HG02840 (cell line): ENCODE results near the gene KCNQ1.

Source experiments
- ATAC-seq: cut with Tn5 transposase; IDR thresholded peaks from one replicate; pipeline ENCODE4 v1.9.1; 2021; ENCODE audit warnings: mild to moderate bottlenecking, moderate library complexity, moderate number of reproducible peaks; ENCODE audit not compliant: unreplicated experiment, low FRiP score

Gene KCNQ1

DNA sequence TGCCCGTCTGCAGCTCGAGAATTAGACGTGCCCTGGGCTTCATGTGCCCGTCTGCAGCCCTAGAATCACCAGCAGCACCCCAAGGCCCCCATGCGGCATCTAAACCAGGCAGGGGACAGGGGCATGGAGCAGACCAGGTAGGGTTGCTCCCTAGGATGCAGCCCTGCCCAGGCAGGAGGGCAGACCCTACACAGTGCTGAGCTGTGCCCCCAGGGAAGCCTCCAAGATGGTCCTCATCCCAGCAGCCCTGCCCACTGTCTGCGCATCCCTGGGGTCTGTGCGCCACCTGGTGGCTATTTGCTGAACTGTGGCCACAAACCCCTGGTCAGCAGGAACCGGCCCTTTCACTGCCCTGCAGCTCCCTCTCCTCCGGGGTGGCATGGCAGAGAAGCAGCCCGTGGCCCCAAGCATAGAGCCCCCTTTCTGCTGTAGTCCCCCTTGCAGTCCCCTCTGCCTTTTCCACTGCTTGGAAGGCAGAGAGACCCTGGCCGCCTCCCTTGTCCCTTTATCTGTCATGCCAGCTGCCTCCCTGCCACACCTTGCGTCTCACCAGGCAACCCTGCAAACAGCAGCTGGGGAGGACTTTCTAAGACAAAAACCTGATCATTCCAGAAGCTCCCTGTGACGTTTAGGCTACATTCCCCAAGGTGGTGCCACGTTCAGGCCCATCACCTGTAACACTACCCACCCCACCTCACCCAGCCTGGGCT, 86.6 kb downstream of the KCNQ1 start:
- ATAC-seq = no peak

DNA sequence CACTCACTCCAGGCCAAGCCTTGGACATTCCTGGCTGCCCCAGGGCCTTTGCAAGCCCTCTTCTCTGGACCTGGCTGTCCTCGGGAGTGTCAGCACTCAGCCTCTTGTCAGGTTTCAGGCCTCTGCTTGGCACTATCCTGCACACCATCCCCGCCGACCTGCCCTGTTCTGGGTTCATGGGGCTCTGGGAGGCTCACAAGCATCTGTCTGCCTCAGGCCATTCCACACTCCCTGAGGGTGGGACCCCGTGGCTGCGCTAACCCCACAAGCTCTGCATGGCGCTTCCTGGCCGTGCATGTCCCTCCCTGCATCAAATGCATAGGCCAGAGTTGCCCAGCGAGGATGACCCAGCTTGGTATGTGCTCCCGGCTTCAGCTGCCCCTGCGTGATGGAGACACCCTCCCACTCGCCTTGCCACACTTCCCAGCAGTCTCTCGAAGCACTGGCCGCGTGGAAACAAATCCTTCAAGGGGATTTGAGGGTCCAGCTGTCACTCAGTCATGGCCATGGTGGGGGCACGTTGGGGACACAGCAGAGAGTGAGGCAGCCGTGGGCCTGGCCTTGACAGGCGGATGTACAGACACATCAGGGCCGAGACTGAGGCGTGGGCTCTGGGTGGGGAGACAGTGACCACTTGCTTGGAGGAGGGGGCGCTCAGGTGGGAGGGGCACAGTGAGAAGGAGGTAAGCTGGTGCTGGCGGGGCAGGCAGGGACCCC, 87.3 kb downstream of the KCNQ1 start:
- no peak for ATAC-seq

DNA sequence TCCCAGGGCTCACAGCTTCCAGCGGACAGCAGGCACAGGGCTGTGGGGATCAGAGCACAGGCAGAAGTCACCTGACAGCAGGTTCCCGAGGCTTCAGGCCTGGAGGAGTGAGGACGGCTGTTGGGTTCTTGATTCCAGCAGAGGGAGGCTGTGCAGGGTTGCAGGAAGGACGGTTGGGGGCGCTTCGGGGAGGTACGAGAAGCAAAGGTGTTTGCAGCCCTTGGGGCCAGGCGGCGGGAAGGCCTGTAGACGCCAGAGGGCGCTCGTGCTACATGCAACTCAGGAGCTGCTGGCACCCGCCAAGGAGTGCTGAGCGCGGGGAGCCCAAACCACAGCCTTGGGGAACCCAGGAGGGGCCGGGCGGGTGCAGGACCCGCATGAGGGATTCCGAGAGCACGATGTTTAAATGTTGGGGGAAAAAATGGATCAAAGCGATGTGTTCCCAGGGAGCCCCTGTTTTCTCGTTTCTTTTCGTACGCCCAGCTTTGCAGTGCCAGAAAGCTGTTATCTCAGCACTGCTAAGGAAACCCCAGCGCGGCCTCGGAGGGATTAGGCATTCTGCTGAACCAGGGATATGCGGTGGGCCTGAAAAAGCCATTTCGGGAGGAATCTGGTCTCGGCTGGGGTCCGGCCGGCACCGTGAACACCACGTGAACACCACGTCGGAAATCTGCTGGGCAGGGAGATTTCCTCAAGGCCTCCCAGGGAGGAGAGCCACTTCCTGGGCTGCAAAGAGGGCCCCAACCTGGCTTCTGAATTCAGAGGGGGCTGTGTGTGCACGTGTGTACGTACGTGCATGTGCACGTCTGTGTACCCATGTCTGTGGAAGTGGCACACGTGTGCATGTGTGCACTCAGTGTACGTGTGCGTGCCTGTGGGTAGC, 88.1 kb downstream of the KCNQ1 start:
- no peak for ATAC-seq

DNA sequence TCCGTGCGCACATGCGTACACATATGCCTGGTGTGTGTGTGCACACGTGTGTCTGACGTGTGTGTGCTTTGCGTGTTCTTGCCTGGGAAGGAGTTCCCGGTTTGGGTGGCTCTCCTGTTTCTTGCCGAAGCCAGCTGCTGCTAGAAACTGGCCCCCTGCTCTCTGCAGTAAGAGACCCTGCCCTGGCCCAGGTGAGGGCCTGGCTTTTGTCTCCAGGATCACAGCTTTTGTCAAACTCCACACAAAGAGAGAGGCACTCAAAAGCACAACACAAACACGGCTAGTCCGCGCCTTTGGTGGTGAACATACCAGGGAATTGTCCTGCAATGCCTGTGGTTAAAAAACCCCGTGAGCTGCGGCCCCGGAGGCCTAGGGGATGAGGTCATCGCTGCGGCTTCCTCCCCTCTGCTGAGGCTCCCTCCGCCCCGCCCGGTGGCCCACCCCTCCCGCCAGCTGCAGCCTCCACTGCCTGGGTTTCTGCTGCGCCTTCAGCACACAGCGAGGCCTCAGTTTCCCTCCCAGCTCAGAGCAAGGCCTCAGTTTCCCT, 88.9 kb downstream of the KCNQ1 start:
- no peak for ATAC-seq

DNA sequence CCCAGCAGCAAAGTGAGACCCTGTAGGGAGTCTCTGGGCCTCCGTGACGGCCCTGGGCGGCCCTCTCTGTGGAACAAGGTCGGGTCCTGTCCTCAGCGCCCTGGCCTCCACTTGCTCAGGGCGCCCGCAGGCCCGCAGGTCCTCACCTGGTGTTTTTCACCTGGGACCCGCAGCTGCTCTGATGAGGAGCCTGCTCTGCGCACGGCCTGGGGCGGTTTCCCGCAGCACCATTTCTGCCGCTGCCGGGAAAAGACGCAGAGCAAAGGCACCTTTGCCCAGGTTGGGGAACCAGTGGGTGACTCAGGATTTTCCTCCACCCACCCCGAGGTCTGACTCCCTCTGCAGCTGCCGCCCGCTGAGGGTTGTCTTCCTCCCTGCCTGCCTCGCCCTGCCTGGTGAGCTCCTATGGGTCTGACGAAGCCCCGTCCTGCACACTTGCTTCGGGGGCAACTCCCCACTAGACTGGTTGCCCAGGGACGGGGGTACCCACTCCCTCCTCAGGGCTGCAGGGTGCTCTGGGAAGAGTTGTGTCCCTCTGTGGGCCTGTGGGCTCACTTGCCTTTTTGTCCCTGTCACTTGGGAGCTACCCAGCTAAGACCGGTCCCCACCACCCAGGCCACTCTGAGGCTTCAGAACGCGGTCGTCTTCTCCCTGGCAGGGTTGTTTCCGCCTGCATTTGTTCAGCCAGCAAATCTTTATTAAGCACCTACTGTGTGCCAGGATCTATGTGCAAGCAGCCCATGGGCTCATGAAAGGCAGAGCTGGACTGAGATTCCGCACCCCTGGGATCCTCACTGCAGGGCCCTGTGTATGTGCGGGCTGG, 89.5 kb downstream of the KCNQ1 start:
- ATAC-seq = no peak

DNA sequence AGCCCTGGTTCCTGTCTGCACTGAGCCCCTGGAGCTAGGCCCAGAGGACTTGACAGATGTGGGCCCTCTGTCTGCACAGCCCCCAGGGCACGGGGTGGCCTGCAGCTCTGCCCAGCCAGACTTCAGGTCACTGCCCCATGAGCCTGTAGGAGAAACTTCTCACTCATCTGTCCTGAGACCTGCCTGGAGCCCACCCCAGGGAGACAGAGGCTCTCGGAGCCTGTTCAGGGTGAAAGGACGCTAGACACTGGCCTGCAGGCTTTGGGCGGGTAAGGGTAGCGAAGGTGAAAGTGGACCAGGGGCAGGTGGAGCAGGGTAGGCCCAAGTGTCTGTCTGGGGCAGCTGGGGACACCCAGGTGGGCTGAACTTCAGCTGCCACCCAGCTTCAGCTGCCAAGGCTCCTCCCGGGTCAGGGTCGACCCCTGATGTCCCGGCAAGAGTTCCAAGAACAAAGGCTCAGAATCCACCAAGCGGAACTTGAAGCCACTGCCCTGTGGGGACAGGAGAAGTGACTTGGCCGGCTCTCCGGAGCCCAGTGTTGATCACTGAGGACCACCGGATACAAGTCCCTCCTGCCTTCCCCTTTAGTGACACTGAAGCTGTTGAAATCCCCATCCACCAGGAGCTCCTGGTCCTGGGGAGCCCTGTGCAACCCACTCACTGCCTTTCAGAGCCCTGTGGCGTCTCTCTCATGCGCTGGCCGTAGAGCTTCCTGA, 90.3 kb downstream of the KCNQ1 start:
- no peak for ATAC-seq

DNA sequence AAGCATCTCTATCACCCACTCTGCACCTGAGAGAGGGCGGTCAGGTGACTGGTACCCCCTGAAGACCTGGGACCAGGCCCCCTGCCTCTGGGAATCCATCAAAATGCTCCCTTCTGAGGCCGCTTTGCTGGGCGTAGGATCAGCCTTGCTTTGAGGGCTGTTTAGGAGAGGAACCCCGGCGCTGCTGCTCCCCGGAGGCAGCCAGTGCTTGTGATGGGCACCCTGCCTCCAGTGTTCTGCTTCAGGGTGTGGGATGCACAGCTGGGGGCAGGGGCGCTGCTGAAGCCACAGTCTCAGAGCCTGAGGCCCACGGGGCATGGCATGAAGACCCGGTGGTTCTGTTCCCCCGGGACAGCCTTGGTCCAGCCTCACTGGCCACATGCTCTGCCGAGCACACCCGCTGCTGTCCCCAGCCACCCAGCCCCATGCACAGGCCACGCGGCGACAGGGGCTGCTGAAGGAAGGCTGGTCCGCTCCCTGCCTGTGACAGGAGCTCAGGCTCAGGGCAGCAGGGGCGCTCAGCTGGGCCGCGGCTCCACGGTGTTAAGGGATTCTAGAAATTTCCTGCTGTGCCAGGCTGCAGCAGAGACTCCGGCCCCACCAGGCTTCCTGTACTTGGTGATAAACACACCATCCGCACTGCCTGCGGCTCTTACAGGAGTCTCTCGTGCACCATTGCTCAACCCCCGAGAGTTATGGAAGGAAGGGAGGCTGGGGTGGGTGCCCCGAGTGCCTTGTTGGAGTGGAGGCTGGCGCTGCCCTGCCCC, 91.0 kb downstream of the KCNQ1 start:
- no peak for ATAC-seq

DNA sequence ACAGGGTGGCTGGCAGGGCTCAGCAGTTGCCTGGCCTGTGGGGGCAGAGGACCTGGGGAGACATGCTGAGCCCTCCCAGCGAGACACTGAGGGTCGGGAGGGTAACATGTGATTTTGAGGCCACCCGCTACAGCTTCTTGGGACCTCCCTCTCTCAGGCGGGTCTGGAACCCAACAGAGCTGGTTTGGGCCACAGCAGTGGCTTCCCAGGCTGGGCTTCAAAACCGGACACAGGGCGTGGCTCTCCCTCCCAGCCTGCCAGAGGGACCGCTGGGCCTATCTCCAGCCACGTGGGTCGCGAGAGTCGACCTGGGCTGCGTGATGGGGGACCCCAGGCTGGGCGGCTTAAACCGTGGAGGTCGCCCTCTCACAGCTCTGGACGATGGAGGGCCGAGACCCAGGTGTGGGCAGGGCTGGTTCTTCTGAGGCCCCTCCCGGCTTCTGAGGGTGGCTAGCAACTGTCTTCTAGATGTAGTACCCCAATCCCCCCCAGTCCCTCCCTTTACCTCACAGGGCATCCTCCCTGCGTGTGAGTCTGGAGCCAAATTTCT, 91.7 kb downstream of the KCNQ1 start:
- ATAC-seq = no peak

DNA sequence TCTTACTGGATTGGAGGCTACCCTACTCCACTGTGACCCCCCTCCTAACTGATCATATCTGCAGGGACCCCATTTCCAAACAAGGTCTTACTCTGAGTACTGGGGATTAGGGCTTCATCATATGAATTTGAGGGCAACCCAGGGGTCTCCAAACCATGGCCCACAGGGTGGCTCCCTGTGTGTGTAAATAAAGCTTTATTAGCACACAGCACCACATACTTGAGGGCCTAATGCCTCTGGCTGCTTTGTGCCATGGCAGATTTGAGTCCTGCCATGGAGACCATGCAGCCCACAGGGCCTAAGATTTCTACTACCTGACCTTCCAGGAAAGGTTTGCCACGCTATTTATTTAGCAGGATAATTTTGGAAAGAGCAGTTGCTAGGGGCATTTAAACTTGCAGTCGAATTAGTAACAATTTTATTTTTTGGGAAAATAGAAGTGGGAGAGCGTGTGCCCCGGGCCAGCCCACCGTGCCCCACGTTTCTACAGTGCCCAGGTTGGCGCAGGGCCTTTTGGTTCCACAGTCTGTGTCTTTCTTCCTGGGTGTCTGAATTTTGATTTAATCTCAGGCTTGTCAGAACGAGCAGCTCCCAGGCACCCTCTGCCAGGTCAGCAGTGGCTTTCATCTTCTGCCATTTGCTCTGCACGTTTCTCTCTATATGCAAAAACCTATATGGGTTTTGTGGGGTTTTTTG, 92.3 kb downstream of the KCNQ1 start:
- no peak for ATAC-seq

DNA sequence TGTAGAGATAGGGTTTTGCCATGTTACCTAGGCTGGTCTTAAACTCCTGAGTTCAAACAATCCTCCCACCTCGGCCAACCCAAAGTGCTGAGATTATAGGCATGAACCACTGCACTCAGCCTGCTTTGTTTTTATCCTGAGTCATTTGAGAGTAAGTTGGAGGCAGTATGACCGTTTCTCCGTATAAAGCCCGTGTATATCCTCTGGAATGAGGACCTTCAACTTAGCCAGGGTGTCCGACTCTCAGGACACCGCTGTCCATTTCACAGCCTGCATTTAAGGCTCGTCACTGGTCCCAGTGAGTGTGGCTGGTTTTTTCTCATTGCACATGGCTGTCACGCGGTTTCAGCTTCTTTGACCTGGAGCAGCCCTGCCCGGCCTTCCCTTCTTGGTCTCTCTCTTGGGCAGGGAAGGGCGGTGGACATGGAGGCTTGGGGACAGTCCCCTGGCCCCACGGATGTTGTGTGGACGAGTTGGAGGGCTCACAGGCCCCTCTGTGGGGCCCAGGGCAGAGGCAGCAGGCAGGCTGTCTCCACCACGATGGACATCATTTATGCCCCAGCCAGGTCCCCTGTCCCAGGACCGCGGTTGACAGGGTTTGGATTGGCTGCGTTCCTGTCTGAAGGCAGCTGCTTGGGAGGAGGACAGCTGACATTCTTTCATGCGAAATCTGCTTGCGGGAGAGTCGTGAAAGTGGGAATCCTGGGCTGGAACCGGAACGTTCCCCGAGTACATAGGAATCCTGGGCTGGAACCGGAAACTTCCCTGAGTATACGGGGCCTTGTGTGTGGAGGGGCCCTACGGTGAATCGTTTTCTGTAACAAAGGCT, 93.3 kb downstream of the KCNQ1 start:
- ATAC-seq = no peak

DNA sequence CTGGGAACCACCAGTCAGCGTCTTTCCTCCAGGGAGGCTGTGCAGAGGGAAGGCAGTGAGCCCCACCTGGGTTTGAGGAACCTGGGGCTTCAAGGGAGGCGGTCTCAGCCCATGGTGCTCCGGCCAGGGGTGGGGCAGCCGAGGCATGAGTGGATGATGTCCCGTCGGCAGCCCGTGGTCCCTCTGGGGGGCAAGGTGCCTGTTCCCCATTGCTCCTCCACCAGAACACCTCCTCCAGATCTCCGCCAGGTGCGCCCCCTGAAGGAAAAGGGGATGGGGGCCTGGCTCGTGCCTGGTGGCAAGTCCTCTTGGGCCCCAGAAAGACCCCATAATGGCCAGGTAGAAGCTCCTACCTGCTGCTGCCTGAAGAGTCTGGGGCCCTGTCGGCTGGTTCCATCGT, 94.1 kb downstream of the KCNQ1 start:
- ATAC-seq = no peak

DNA sequence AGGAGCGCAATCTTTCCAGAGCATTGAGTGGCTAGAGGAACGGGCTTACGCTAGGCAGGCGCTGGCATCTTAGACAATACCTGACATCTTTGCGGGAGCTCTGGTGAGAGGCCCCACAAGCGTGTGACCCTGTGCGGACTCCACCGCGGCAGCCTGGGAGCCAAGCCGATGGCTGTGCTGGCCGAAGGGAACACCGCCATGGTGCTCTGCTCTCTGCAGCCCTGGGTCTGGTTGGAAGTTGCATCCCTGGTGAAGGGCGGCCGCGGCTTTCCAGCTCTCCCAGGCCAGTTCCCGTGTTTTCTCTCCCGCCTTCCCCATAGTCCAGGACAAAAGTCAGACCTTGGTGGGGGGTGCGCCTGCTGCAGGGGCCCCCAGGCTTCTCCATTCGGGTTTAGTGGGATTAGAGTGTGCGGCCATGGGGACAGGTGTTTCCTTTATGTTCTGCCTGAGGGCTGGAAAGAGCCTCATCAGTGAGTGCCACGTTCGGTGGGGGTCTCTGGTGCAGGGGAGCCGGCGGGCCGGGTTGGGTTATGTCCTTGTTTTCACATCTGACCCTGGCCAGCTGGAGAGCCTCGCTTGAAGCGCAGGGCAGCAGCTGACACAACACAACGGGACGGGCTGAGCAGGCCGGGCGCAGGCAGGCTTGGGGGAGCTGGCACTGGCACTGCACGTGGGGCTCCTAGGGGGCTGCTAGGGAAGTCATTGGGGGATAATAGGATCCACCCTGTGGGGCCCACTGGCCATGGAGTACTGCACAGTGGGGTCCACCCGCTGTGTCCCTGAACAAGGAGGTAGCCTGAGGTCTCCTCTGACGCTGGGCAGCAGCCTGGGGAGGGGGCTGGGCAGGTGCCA, 94.8 kb downstream of the KCNQ1 start:
- no peak for ATAC-seq

DNA sequence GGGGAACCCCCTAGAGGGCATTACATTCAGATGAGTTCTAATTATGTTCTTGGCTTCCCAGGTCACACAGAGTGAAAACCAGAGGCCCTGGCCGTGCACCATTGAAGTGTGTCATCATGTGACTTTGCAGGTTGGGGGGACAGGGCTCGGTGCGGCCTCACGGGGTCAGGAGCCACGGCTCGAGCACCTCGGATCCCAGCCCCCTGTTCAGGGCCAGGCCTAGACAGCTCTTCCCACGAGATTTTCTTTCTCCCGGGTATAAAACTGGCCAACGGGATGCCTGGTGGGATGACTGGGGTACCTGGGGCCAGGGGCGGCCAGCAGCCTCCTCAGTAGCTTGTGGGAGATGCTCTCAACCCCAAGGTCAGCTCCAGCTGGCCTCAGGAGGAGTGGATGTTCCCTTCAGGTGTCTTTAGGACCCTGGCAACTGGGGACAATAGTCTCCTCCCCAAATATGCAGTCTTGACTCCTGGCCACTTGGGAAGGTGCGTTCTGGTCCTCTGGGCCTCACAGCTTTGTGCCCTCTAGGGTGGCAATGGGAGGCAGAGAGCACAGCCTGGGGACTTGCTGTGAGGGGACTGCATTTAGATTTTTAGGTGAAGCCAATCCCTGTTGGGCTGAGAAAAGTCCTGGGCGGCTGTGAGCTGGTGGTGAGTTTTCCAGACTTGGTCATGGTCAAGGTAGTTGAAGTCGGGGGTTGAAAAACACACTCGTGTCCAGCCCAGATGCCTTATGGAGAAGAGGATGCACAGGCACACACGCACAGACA, 95.6 kb downstream of the KCNQ1 start:
- ATAC-seq = no peak

DNA sequence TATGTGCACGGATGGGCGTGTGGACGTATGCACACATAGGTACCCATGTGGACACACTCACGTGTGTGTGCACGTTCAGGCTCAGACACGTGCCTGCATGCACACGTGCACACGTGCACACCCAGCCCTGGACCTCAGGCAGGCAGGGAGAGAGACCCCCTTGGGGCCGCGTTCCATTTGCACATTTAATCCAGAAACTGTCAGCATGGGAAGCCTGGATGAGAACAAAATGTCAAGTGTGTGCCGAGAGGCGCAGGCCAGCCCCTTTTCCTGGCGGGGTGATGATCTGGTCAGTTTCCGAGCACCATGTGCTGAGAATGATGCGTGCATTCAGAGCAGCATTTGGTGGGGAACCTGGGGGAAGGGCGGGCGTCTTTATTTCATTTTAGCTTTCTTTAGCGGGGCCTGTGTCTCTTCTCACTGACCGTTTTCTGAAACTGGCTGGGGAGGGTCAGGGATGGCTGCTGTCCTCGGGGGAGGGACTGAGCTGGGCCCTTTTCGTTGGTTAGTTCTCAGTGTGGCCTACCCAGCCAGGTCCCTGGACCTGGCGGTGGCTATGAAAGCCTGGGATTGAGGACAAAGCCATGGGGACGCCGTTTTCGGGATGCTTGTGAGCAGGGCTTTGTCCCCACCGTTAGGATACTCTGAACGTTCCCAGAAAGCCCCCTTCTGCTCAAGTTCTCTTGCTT, 96.3 kb downstream of the KCNQ1 start:
- ATAC-seq = no peak

DNA sequence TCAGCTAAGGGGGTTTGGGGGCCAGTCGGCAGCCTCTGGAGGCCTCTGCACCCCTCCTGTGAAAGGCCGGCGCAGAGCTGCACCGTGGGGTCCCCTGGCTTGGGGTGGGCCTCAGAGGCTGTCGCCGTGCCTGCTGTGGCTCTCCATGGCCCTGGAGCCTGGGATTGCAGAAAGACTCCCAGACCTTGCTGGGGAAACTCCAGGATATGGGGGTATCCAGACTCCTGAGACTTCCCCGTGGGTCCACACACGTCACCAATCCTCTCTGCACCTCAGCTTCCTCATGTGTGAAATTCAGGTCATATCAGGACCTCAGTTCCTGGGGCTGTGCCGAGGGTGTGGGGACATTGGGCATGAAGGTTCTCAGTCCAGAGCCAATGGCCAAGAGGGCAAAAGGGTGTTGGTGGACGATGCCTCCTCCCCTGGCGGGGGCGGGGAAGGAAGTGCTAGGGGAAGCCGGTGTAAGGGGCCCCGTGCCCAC, 97.1 kb downstream of the KCNQ1 start:
- no peak for ATAC-seq
